K562 (cell line): ENCODE results near the gene RASGEF1C. TPM values are rescaled to one million over a fixed set of nuclear protein-coding genes. Genes with fewer than 3 reads are reported as not detected.
A peak's percentile ranks its signal among the peaks of the same experiment; 100 is the strongest.

Experiments used
- ATAC-seq: fragments of 200-7000 bp; cut with Tn5 transposase; 3 replicates; pipeline ENCODE4 v1.9.1; 2020; ENCODE audit warnings: moderate library complexity
- BruUV-seq: library from RNA; stranded (reverse); fragments of 400-500 nt; replicated peaks from 2 replicates; lab custom pipeline; 2021; lab: Mats Ljungman, UMichigan
- CTCF ChIA-PET: fragments of 300-600 bp; formaldehyde crosslinking; extraction: SDS; loops from one replicate; lab custom pipeline; 2021; ENCODE audit warnings: low intra/inter-chr PET ratio; lab: Yijun Ruan, JAX
- POLR2A ChIA-PET: fragments of 300-600, 350-650 bp; sonication (Branson Sonifier 250); formaldehyde crosslinking; extraction: SDS; loops from one replicate; lab custom pipeline; 2021; ENCODE audit warnings: antibody characterized with exemption, inconsistent platforms; lab: Yijun Ruan, JAX
- DNase-seq, 4 experiments: peaks; one replicate each; pipeline versions ENCODE4 v3.0.0 to v3.0.0-alpha.2; 2011 to 2018; ENCODE audit warnings: low spot score in 3 of 4, mixed read lengths in 3 of 4; ENCODE audit errors: extremely low read depth in 1 of 4
- FAIRE-seq: peaks from 2 replicates; lab custom pipeline; 2011; peaks lifted over from hg19 to GRCh38; lab: Jason Lieb, UNC
- H2AFZ ChIP-seq: 2 replicates; pipeline ENCODE4 v1.6.0; 2011; ENCODE audit warnings: low read depth, low read length, control low read depth, inconsistent platforms
- H3K27ac ChIP-seq: fragments of 200-600 bp; 3 replicates; pipeline ENCODE4 v1.8.0; 2011; ENCODE audit warnings: low read depth, mild to moderate bottlenecking, control low read depth, inconsistent platforms, low read length, moderate library complexity, mixed read lengths; ENCODE audit errors: extremely low read depth
- H3K27me3 ChIP-seq, 2 experiments: fragments of 300-600 bp in 1 of 2; 2 replicates in 1 of 2; 3 replicates in 1 of 2; pipeline versions ENCODE4 v1.6.0 to v1.8.0; 2011; ENCODE audit warnings: inconsistent platforms in 2 of 2, low read length in 2 of 2, mild to moderate bottlenecking in 1 of 2, mixed read lengths in 1 of 2, moderate library complexity in 1 of 2; ENCODE audit not compliant: control insufficient read depth in 2 of 2, insufficient read depth in 2 of 2
- H3K36me3 ChIP-seq: fragments of 300-600 bp; 3 replicates; pipeline ENCODE4 v1.8.0; 2011; ENCODE audit warnings: mild to moderate bottlenecking, low read length, inconsistent platforms; ENCODE audit not compliant: control insufficient read depth, insufficient read depth
- H3K4me1 ChIP-seq, 2 experiments: fragments of 200-600 bp in 1 of 2; replicated peaks in 1 of 2; 2 replicates in 1 of 2; 3 replicates in 1 of 2; pipeline versions ENCODE4 v1.5.1 to v1.8.0; 2011; ENCODE audit warnings: inconsistent platforms in 2 of 2, low read length in 2 of 2, mild to moderate bottlenecking in 1 of 2, mixed read lengths in 1 of 2, moderate library complexity in 1 of 2; ENCODE audit not compliant: control insufficient read depth in 2 of 2, insufficient read depth in 2 of 2
- H3K4me2 ChIP-seq: 2 replicates; pipeline ENCODE4 v1.6.1; 2011; ENCODE audit warnings: low read length, control low read depth, inconsistent platforms, mixed read lengths; ENCODE audit not compliant: insufficient read depth
- H3K4me3 ChIP-seq: fragments of 200-600 bp; sonication (generic), shearing (Covaris generic); 2 replicates; pipeline ENCODE4 v1.5.1; 2016; ENCODE audit warnings: control low read depth, inconsistent platforms
- H3K79me2 ChIP-seq: fragments of 200-600 bp; 3 replicates; pipeline ENCODE4 v1.8.0; 2011; ENCODE audit warnings: low read length, inconsistent platforms; ENCODE audit not compliant: control insufficient read depth, insufficient read depth
- H3K9ac ChIP-seq, 2 experiments: 2 replicates each; pipeline versions ENCODE4 v1.6.0 to v1.6.1; 2011; ENCODE audit warnings: low read depth in 2 of 2, low read length in 2 of 2, control low read depth in 1 of 2, inconsistent platforms in 1 of 2, mild to moderate bottlenecking in 1 of 2, mixed read lengths in 1 of 2; ENCODE audit not compliant: insufficient read depth in 1 of 2
- H3K9me1 ChIP-seq: one replicate; pipeline ENCODE4 v1.6.0; 2011; ENCODE audit warnings: inconsistent platforms, mild to moderate bottlenecking, low read length, moderate library complexity; ENCODE audit not compliant: control insufficient read depth, insufficient read depth
- H3K9me3 ChIP-seq: replicated peaks from 2 replicates; pipeline ENCODE4 v1.5.1; 2011; ENCODE audit warnings: low read depth, low read length, inconsistent platforms; ENCODE audit not compliant: control insufficient read depth, insufficient read depth
- H4K20me1 ChIP-seq: replicated peaks from 2 replicates; pipeline ENCODE4 v1.6.1; 2011; ENCODE audit warnings: low read length, inconsistent platforms, mixed read lengths; ENCODE audit not compliant: control insufficient read depth, insufficient read depth
- BRF1 ChIP-seq: IDR thresholded peaks from 3 replicates; pipeline ENCODE4 v1.6.1; 2011; ENCODE audit warnings: borderline replicate concordance, mild to moderate bottlenecking; ENCODE audit not compliant: insufficient read length; ENCODE audit errors: extremely low read depth
- CBFA2T2 ChIP-seq: fragments of 450-650 bp; conservative IDR thresholded peaks from 2 replicates; pipeline ENCODE4 v1.6.1; 2017; ENCODE audit warnings: mild to moderate bottlenecking
- DEAF1 ChIP-seq: fragments of 450-650 bp; formaldehyde crosslinking; IDR thresholded peaks from 2 replicates; pipeline ENCODE4 v1.4.0; 2020; ENCODE audit warnings: mild to moderate bottlenecking, moderate library complexity
- HDAC1 ChIP-seq, 2 experiments: fragments of 450-650 bp; IDR thresholded peaks; 2 replicates each; pipeline ENCODE4 v1.6.1; 2016 to 2017; ENCODE audit warnings: inconsistent platforms in 1 of 2, mild to moderate bottlenecking in 1 of 2, moderate library complexity in 1 of 2
- NFIC ChIP-seq: fragments of 450-650 bp; IDR thresholded peaks from 2 replicates; pipeline ENCODE4 v1.6.1; 2017; ENCODE audit warnings: mild to moderate bottlenecking, inconsistent platforms
- SMARCA4 ChIP-seq: fragments of 450-650 bp; IDR thresholded peaks from 2 replicates; pipeline ENCODE4 v1.6.1; 2016
- SREBF1 ChIP-seq: fragments of 150-350 bp; IDR thresholded peaks from 2 replicates; pipeline ENCODE4 v1.6.1; 2014; ENCODE audit warnings: antibody characterized with exemption, low read depth, low read length, borderline replicate concordance
- TSC22D4 ChIP-seq: fragments of 450-650 bp; IDR thresholded peaks from 2 replicates; pipeline ENCODE4 v1.6.1; 2016; ENCODE audit warnings: missing genetic modification characterization, missing biosample characterization, control low read depth
- ZNF347 ChIP-seq: fragments of 450-650 bp; formaldehyde crosslinking; IDR thresholded peaks from 2 replicates; pipeline ENCODE4 v1.4.0; 2020; ENCODE audit warnings: low read depth, mild to moderate bottlenecking, moderate library complexity
- ZNF408 ChIP-seq: fragments of 250-450 bp; sonication (Bioruptor Pico); IDR thresholded peaks from 2 replicates; pipeline ENCODE4 v1.4.0; 2020; ENCODE audit warnings: low read depth, mild to moderate bottlenecking, moderate library complexity
- WGBS: fragments of 100-300 bp; shearing (Covaris generic); methylation state at CpG from one replicate; pipeline ENCODE4 v1.1.6; 2016; ENCODE audit warnings: low coverage, mixed read lengths; ENCODE audit not compliant: insufficient coverage; ENCODE audit errors: missing lambda C conversion rate; 5-methylcytosine and 5-hydroxymethylcytosine counted together
- in situ Hi-C: fragments of 300-500 bp; cut with MboI; formaldehyde crosslinking; loops from 4 replicates; pipeline ENCODE4 v1.15.0; 2018; ENCODE audit warnings: inconsistent platforms, mixed read lengths
- intact Hi-C: fragments of 100-400 bp; cut with micrococcal nuclease; formaldehyde crosslinking; loops from 2 replicates; pipeline ENCODE4 v1.14.2; 2022
- polyA plus RNA-seq, 8 experiments: library from polyadenylated mRNA; depleted of rRNA in 4 of 8; stranded (reverse) in 5 of 8; unstranded in 3 of 8; fragments of >200 nt; fragmentation: Nextera tagmentation in 2 of 8; fragmentation: Illumina TruSeq in 1 of 8; extraction: Ambion mirVana in 2 of 8; extraction: Trizol in 1 of 8; gene quantifications; 2 replicates each; pipeline versions ENCODE4 v1.2.1 to v1.2.3, GENCODE V29; 2011 to 2014; ENCODE audit warnings: inconsistent platforms in 1 of 8, missing spikeins in 1 of 8
- total RNA-seq, 7 experiments: library from RNA; depleted of rRNA in 6 of 7; stranded (reverse); fragments of >200 nt in 6 of 7; fragmentation: Illumina TruSeq in 2 of 7; extraction: Trizol in 2 of 7; gene quantifications; 2 replicates each; pipeline versions ENCODE4 v1.2.1 to v1.2.3, GENCODE V29; 2011 to 2021; ENCODE audit warnings: low replicate concordance in 1 of 7
- TF ChIP-seq, protein P1 (sequence below): fragments of 250-450 bp; sonication (Bioruptor Pico); IDR thresholded peaks from 2 replicates; pipeline ENCODE4 v1.5.1; 2021; ENCODE audit warnings: mild to moderate bottlenecking

RASGEF1C gene
- total and polyA plus RNA-seq, 9 of the 15 experiments (the other 6 are each of a cell fraction or from before 2014, with no cell fraction given) = 0.04 to 1.1 (median 0.21) TPM; not detected in 4

DNA sequence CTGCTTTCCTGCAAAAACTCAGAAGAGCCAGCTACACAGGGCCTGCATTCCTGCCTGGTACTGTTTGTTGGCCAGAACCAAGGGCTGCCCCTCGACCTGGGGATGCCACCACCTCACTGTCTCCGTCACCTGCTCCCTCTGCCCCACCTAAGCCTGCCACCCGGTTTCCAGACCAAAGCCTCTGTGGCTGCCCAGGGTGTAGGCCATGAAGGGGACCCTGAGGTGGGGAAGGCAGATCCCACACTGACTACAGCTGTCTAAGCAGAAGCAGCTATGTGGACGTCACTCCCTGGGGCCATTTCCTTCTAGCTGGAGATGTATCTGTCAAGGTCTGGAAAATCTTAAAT, 35.8 kb downstream of the RASGEF1C start:
- 5% methylated on average over 4 of the region's 4 CpGs for WGBS
- Histone ChIP-seq H3K36me3 (no peaks in the 10 kb centered on the region), H3K4me3 (no peak overlapping the region), H3K4me2 (no peak overlapping the region), H3K4me1 (peaks cover 0 to 35% of the 10 kb centered on the region in 2 experiments; a peak in 2 of 5 replicates), H3K9ac (no peak overlapping the region; a peak in 1 of 4 replicates), H3K9me1 (no peaks in the 10 kb centered on the region), H4K20me1 (peaks cover 10% of the 10 kb centered on the region; the same call in 1 of the 2 replicates), H3K27me3 (peaks cover 31 to 72% of the 10 kb centered on the region in 2 experiments), H3K27ac (no peak overlapping the region), H2AFZ (no peak overlapping the region), H3K9me3 (no peaks in the 10 kb centered on the region), H3K79me2 (no peaks in the 10 kb centered on the region)
- DNase-seq (no peak), ATAC-seq (no peak), FAIRE-seq (no peak)
- no TSS peak for BruUV-seq
- TF ChIP-seq ZNF408 (CRISPR knock-in tag) = no peak
- TF ChIP-seq CBFA2T2 = no peak
- no peak for TF ChIP-seq BRF1
- TF ChIP-seq SREBF1 = no peak
- no peak for TF ChIP-seq SMARCA4
- CTCF ChIA-PET = no interaction called here
- in situ Hi-C loops (no loop called here), intact Hi-C loops (no loop called here)
- POLR2A ChIA-PET = no interaction called here

GRCh38 chr5:180172447-180173197, 36.4 kb downstream of the RASGEF1C start:
- Histone ChIP-seq H2AFZ (no peak overlapping the region), H3K9me1 (no peaks in the 10 kb centered on the region), H3K36me3 (no peaks in the 10 kb centered on the region), H3K9ac (peak overlapping the region in 1 of 2 experiments; percentile 17; a peak in 1 of 4 replicates), H3K27ac (no peak overlapping the region), H4K20me1 (peaks cover 10% of the 10 kb centered on the region; the same call in 1 of the 2 replicates), H3K9me3 (no peaks in the 10 kb centered on the region), H3K79me2 (no peaks in the 10 kb centered on the region), H3K4me1 (peaks cover 0 to 35% of the 10 kb centered on the region in 2 experiments; a peak in 2 of 5 replicates), H3K4me3 (no peak overlapping the region), H3K27me3 (peaks cover 31 to 74% of the 10 kb centered on the region in 2 experiments), H3K4me2 (no peak overlapping the region)
- POLR2A ChIA-PET = interaction anchor here (0.6 kb wide), 1 partner anchor 32 kb away, joined by 3 read pairs; no protein-coding TSS in a partner anchor
- peak in 1 of 4 experiments; percentile 27 for DNase-seq
- ATAC-seq = no peak; the same call in 2 of the 3 replicates
- CTCF ChIA-PET = no interaction called here
- peak; percentile 89 for TF ChIP-seq NFIC
- TF ChIP-seq DEAF1 = no peak
- TF ChIP-seq TSC22D4 (tag) = no peak
- TF ChIP-seq HDAC1 (IDR thresholded peaks at IDR 0.05) = no peak
- TF ChIP-seq ZNF347 (CRISPR knock-in tag) = no peak
- TF ChIP-seq, protein P1, sequence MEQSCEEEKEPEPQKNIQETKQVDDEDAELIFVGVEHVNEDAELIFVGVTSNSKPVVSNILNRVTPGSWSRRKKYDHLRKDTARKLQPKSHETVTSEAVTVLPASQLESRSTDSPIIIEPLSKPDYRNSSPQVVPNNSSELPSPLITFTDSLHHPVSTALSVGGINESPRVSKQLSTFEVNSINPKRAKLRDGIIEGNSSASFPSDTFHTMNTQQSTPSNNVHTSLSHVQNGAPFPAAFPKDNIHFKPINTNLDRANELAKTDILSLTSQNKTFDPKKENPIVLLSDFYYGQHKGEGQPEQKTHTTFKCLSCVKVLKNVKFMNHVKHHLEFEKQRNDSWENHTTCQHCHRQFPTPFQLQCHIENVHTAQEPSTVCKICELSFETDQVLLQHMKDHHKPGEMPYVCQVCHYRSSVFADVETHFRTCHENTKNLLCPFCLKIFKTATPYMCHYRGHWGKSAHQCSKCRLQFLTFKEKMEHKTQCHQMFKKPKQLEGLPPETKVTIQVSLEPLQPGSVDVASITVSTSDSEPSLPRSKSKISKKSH (CRISPR knock-in tag) = no peak
- in situ Hi-C loops = no loop called here
- WGBS = 3% methylated on average over 10 of the region's 11 CpGs
- FAIRE-seq = no peak
- intact Hi-C loops = no loop called here
- no TSS peak for BruUV-seq
